SKM-1 (cell line): Measurements from ENCODE around the gene LAMA2.

Experiments used
- DNase-seq: peaks from one replicate; lab custom pipeline; 2025; ENCODE audit not compliant: unreplicated experiment; lab: John Stamatoyannopoulos, UW

The LAMA2 gene

DNA sequence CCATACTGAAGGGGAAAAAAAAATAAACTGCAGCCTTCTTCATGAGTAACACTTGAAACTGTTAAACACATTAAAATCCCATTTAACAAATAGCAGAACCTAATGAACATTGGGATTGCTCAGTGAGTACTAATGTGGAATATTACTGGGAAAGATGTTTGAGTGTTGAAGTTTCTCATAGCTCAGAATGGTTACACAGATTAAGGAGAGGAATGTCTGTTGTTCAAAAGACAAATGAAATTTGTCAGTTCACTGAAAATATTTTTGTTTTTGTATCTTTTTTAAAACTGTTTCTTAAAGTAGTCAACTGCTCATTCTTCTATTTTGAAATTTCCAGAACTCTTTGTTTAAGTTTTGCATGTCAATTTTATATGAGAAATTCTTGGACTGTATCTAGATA is 374.3 kb downstream of the LAMA2 start:
- DNase-seq = no peak

DNA sequence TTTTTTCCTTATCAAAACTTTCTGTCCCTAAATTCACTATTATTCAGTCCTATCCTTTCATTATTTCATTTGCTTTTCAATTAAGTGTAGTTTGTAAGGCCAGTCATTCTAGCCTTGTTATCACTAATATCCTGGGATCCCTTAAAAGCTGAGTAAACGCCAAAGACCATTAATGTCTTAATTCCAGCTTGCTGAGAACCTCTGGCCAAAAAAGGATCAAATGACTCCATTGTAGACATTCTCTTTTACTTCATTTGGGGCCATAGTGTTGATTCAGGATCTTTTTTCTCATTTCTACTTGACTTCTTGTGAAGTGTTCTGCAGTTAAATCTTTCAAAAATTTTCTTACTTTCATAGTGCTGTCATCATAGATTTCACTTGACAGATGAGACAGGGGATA is 379.7 kb downstream of the LAMA2 start:
- DNase-seq = no peak

DNA sequence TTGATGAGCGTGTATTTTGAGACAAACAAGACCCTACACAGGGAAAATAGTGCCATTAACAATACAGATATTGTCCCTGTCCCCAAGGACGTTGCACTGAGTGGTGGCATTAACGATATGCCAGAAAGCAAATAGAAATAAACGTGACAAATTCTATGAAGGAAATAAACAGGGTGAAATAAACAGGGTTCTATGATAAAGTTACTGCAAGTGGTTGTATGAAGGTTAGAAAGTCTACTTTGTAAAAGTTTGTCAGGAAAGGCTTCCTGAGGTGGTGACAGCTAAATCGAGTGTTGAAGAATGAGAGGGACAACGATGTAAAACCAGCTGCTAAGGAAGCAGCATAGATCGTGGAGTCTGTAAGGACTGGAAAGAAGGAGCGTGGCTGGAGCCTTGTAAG is 380.2 kb downstream of the LAMA2 start:
- DNase-seq = no peak

DNA sequence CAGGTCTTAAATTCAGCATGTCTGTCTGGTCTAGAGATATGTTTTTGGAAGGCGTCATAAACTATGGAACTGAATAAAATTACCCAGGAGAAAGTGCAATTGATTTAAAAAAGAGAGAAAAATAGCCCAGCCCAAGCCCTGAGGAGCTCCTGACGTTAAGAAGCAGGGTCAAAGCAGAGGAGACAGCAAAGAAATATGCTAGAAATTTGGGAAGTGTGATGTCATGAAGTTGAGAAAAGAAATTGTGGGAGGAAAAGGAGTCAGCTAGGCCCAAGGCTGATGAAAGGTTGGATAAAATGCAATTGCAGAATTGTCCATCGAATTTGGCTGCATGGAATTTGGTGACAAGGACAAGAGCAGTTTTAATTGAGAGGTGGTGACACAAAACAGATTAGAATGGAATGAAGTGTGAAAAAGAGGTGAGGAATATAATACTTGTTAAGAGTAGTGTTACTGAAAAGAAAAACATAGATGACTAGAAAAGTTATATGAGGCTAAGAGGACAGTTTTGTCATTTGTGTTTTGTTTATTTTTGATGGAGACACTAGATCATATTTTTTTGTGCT is 381.6 kb downstream of the LAMA2 start:
- no peak for DNase-seq

DNA sequence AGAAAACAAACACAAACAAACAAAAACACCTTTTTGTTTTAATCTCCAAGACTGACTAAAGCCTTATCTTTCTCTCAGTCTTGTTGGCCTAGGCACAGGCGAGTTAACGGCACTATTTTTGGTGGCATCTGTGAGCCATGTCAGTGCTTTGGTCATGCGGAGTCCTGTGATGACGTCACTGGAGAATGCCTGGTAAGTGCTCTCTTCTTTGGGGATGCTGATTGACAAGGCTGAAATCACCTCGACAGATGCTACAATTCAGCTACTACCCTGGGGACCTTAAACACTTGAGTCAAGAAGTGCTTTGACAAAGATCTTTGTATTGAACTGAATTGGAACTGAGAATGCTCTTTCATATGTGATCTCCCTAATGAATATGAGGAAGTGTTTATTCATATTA is 384.1 kb downstream of the LAMA2 start:
- no peak for DNase-seq

DNA sequence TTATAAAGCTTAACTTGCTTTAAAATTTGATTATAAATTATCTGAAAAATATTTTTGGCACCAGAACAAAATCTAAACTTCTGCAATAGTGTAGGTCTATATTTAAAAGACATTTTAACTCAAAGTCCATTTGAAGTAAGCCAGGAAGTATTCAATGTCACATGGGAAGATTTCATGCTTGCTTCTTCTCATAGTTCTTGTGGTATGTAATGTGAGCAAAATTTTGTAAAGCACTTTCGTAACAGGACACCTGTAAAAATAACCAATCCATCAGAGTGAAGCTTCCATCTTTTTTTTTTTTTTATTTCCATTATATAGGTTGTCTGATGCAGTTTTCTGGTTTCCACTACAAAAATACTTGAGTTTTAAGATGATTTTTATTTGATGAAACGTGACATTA is 386.1 kb downstream of the LAMA2 start:
- no peak for DNase-seq

DNA sequence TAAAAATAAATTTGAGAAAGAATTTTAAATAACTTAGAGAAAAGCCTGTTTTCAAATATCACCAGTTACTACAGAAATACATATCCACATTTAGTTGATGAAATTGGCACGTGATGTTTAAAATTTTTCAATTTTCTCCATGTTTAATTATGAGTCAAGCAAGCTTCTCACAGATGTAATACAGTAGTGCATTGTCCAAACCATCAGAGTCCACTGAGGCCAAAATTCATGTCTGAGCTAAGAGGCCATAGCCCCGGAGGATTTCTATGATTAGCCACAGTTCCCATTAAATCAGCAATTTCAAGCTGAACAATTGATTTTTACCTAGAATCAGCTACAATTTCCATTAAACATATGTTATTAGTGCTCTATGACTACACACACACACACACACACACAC is 387.0 kb downstream of the LAMA2 start:
- no peak for DNase-seq

- DNase-seq = no peak
These were observed 387.5 kb downstream of the LAMA2 start for GRCh38 chr6:129270450-129270849.

GRCh38 chr6:129273161-129273560 is 390.2 kb downstream of the LAMA2 start:
- DNase-seq = no peak

DNA sequence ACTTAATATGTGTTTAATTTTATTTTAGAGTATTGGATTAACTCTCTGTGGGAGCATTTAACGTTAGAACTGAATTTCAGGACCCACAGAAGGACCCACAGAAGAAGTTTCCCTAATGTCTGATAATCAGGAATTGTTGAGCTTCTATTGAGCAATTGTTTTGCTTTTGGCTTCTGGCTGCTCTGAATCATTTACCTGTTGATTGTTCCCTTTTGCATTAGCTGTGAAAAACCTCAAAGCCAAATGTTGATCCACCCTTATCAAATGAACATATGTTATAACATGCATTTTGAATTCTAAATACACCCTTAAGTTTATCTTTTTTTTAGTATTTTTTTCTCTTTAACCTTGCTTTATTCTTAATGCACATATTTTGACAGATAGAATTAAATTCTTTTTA is 393.5 kb downstream of the LAMA2 start:
- no peak for DNase-seq

DNA sequence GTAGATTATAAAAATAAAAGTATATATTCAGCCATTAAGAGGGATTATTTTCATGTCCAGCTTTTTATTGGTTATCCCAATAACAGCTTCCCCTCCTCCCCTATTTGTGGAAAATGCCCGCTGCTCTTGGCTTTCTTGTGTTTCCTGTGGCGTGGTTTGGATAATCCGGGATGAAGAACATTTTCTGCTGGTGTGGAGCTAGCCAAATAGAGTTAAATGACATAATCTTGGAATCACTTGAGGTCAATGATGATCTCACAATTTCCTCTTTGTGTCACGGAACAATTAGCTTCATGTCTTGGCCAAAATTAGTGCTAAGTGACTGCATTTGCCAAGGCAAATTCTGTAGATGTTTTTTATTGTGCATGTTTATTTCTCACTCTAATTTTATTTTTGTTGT is 394.0 kb downstream of the LAMA2 start:
- DNase-seq = no peak

GRCh38 chr6:129279343-129280292 is 396.7 kb downstream of the LAMA2 start:
- no peak for DNase-seq

- no peak for DNase-seq
These were observed 397.3 kb downstream of the LAMA2 start for GRCh38 chr6:129280293-129280644.

DNA sequence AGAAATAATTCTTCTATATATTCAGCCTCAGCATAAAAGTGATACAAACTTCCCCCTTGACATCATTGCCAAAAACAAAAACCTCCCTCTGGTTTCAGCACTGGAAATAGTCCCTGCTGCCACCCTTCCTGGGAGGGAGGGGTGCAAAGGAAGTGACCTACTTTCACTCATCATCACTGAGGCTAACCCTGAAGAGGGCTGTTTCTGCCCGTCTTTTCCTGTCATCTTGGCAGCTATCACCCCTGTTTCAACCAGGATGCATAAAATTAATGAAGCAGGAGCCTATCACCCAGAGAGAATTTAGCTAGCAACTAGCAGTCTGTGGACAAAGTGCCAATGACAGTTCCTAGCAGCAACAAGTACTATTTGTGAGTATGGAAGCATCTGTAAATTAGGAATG is 397.8 kb downstream of the LAMA2 start:
- no peak for DNase-seq

GRCh38 chr6:129281168-129281796 is 398.3 kb downstream of the LAMA2 start:
- DNase-seq = no peak

DNA sequence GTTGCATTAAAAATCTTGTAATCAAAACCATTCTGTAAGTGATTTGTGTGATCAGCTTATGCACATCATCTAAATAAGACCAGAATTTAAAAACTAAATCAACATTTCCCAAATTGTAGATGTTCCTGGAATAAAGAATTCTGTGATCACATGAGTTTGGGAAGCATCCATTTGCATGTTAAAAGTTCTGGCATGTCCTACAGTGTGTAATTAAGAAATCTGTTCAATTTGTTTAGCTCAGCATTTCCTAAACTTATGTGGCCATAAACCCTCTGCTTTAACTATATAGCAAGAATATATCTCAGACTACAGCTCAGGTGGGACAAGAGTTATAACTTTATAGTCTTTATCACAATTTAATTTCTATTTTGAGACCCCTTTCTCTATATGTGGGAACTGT is 399.1 kb downstream of the LAMA2 start:
- no peak for DNase-seq

DNA sequence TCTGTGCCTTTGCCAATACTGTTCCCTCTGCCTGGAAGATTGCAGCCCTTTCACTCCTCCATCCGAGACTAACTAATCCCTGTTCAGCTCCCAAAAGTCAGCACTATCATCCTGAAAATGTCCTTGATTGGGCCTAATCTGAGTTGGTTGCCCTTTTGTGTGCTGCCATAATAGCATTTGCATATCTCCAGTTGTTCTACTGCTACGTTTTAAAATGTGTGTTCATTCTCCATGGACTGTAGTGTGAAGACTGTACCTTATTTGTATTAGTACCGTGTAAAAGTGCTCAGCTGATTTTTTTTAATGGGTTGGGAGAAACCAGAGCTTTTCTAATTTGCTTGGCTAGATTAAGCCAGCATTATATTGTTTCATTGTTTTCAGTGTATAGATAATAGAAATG is 401.3 kb downstream of the LAMA2 start:
- DNase-seq = no peak

GRCh38 chr6:129287231-129288177 is 404.6 kb downstream of the LAMA2 start:
- DNase-seq = no peak

GRCh38 chr6:129289442-129289841 is 406.5 kb downstream of the LAMA2 start:
- no peak for DNase-seq

DNA sequence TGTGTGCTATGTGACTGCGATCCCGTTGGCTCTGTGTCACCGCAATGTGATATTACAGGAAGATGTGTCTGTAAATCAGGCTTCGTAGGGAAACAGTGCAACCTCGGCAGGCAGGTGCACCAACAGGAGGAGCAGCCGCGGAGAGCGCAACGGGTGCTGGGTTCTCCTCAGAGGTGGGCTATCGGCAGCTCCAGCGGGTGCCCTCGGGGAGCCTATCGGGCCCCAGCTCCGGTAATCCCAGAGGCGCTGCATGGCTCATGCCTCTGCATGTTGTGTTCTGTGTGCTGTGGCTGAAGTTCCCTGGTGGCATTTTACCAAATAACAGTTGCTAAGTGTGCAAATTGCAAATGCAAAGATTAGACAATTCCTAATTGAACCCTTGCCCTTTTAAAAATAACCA is 409.9 kb downstream of the LAMA2 start:
- DNase-seq = no peak

- DNase-seq = no peak
These were observed 414.7 kb downstream of the LAMA2 start for GRCh38 chr6:129297592-129297991.
